Esophagus squamous epithelium (tissue), 4 donors: Measurements from ENCODE around the gene SCLY.

Experiments used
- POLR2A ChIP-seq, 4 donors: fragments of 450-650 bp; IDR thresholded peaks; one replicate each; pipeline ENCODE4 v1.6.1; 2017; ENCODE audit warnings: antibody characterized with exemption in 4 of 4, mild to moderate bottlenecking in 4 of 4, moderate library complexity in 3 of 4
- TF ChIP-seq, protein P1 (sequence below), 6 experiments: fragments of 450-650 bp in 4 of 6; fragments of 200-600 bp in 2 of 6; sonication (generic) in 2 of 6; IDR thresholded peaks; one replicate each; pipeline ENCODE4 v1.5.1; 2016 to 2019; ENCODE audit warnings: antibody characterized with exemption in 6 of 6, mild to moderate bottlenecking in 4 of 6, moderate library complexity in 4 of 6

DNA sequence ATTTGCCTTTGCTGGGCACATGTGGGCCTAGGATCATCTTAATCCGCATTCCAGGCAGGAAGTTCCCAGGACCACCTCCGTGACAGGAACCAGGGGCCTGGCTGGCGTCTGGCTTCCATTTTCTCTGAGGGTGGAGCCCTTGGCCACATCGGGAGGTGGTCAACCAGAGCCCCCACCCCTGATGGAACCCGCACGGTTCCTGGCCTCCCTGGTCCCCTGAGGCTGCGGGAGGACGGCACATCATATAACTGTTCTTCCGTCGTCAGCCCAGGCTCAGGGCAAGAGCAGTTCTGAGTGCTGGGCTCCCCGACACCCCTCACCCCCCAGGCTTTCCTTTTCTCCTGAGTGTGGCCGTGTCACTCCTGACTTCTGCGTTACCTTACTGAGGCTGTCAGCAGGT, 52.8 kb downstream of the SCLY start:
- TF ChIP-seq, protein P1, sequence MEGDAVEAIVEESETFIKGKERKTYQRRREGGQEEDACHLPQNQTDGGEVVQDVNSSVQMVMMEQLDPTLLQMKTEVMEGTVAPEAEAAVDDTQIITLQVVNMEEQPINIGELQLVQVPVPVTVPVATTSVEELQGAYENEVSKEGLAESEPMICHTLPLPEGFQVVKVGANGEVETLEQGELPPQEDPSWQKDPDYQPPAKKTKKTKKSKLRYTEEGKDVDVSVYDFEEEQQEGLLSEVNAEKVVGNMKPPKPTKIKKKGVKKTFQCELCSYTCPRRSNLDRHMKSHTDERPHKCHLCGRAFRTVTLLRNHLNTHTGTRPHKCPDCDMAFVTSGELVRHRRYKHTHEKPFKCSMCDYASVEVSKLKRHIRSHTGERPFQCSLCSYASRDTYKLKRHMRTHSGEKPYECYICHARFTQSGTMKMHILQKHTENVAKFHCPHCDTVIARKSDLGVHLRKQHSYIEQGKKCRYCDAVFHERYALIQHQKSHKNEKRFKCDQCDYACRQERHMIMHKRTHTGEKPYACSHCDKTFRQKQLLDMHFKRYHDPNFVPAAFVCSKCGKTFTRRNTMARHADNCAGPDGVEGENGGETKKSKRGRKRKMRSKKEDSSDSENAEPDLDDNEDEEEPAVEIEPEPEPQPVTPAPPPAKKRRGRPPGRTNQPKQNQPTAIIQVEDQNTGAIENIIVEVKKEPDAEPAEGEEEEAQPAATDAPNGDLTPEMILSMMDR (IDR thresholded peaks at IDR 0.05) = no peak
- no peak for TF ChIP-seq POLR2A (IDR thresholded peaks at IDR 0.05)
